ENCODE data around the gene EML6. TPM values are rescaled to one million over a fixed set of nuclear protein-coding genes. Genes with fewer than 3 reads are reported as not detected.

Gene EML6
- polyA plus RNA-seq, 1 donor from 2014 or later = 3.8 TPM

- peak overlapping the region in 2 of 3 donors; percentile 0 to 62 for H3K27ac Mint-ChIP-seq
Observed at GRCh38 chr2:55014962-55015939, 291.8 kb downstream of the EML6 start.

GRCh38 chr2:55017428-55017827, 294.0 kb downstream of the EML6 start:
- Mint-ChIP-seq H3K36me3 (no peaks in the 10 kb centered on the region), H3K27me3 (no peaks in the 10 kb centered on the region), H3K4me1 (peaks cover 29 to 36% (median 35%) of the 10 kb centered on the region in 3 donors), H3K4me3 (no peak overlapping the region), H3K9me3 (no peaks in the 10 kb centered on the region), H3K27ac (peak overlapping the region in 2 of 3 donors; percentile 19 to 33)

More at GRCh38 chr2:55014962-55015939, 291.8 kb downstream of the EML6 start:
- no peak overlapping the region for H3K4me3 Mint-ChIP-seq
- H3K4me1 Mint-ChIP-seq = peaks cover 37 to 49% (median 46%) of the 10 kb centered on the region in 3 donors
- H3K36me3 Mint-ChIP-seq = peaks cover 2% of the 10 kb centered on the region
- H3K9me3 Mint-ChIP-seq = no peaks in the 10 kb centered on the region
- H3K27me3 Mint-ChIP-seq = no peaks in the 10 kb centered on the region

- no peaks in the 10 kb centered on the region for H3K36me3 Mint-ChIP-seq
- H3K4me3 Mint-ChIP-seq = no peak overlapping the region
- no peaks in the 10 kb centered on the region for H3K9me3 Mint-ChIP-seq
- H3K4me1 Mint-ChIP-seq = peaks cover 29 to 34% (median 33%) of the 10 kb centered on the region in 3 donors
- no peaks in the 10 kb centered on the region for H3K27me3 Mint-ChIP-seq
- peak overlapping the region in 2 of 3 donors; percentile 33 to 46 for H3K27ac Mint-ChIP-seq
Observed at GRCh38 chr2:55017880-55018279, 294.4 kb downstream of the EML6 start.

- H3K27ac Mint-ChIP-seq = peak overlapping the region in 2 of 3 donors; percentile 2 to 49
- no peaks in the 10 kb centered on the region for H3K27me3 Mint-ChIP-seq
- H3K36me3 Mint-ChIP-seq = no peaks in the 10 kb centered on the region
- no peaks in the 10 kb centered on the region for H3K9me3 Mint-ChIP-seq
- peaks cover 29 to 31% (median 29%) of the 10 kb centered on the region in 3 donors for H3K4me1 Mint-ChIP-seq
- H3K4me3 Mint-ChIP-seq = peak overlapping the region in 1 of 4 donors; percentile 19
Observed at GRCh38 chr2:55018619-55019018, 295.2 kb downstream of the EML6 start.

- Mint-ChIP-seq H3K4me1 (peaks cover 26 to 31% (median 29%) of the 10 kb centered on the region in 3 donors), H3K36me3 (no peaks in the 10 kb centered on the region), H3K27ac (peak overlapping the region; percentile 2 to 73 (median 49)), H3K9me3 (no peaks in the 10 kb centered on the region), H3K4me3 (peak overlapping the region in 2 of 4 donors; percentile 33 to 81), H3K27me3 (no peaks in the 10 kb centered on the region)
Observed at GRCh38 chr2:55019526-55020258, 296.2 kb downstream of the EML6 start.

Data from IgD-negative memory B cell (primary cell).